GM23338 (cell line): ENCODE results near the gene MID1. TPM values are rescaled to one million over a fixed set of nuclear protein-coding genes. Genes with fewer than 3 reads are reported as not detected.

Experiments
- ATAC-seq: fragments of 200-7000 bp; cut with Tn5 transposase; 3 replicates; pipeline ENCODE4 v1.9.1; 2020
- DNase-seq: peaks from one replicate; pipeline ENCODE4 v3.0.0-alpha.2; 2015; ENCODE audit warnings: low spot score
- H2AFZ ChIP-seq: fragments of 200-600 bp; sonication (generic); 2 replicates; pipeline ENCODE4 v1.8.0; 2016; ENCODE audit warnings: antibody characterized with exemption, mild to moderate bottlenecking, moderate library complexity
- H3F3A ChIP-seq: fragments of 200-600 bp; sonication (generic); replicated peaks from 2 replicates; pipeline ENCODE4 v1.8.0; 2017; ENCODE audit warnings: antibody characterized with exemption, mixed run types, low read depth
- H3K27ac ChIP-seq: fragments of 200-600 bp; sonication (generic); 2 replicates; pipeline ENCODE4 v1.6.1; 2016; ENCODE audit warnings: low read depth
- H3K27me3 ChIP-seq: fragments of 200-600 bp; sonication (generic); 2 replicates; pipeline ENCODE4 v1.8.0; 2016; ENCODE audit warnings: mild to moderate bottlenecking, mixed run types, moderate library complexity; ENCODE audit not compliant: insufficient read depth
- H3K36me3 ChIP-seq: fragments of 200-600 bp; sonication (generic); 2 replicates; pipeline ENCODE4 v1.8.0; 2016; ENCODE audit warnings: mild to moderate bottlenecking; ENCODE audit not compliant: insufficient read depth
- H3K4me1 ChIP-seq: fragments of 200-600 bp; sonication (generic); 2 replicates; pipeline ENCODE4 v1.8.0; 2016; ENCODE audit warnings: mild to moderate bottlenecking, moderate library complexity; ENCODE audit not compliant: insufficient read depth
- H3K4me2 ChIP-seq: fragments of 200-600 bp; sonication (generic); 2 replicates; pipeline ENCODE4 v1.7.1; 2017; ENCODE audit warnings: mixed run types
- H3K4me3 ChIP-seq: fragments of 200-600 bp; sonication (generic); 2 replicates; pipeline ENCODE4 v1.6.1; 2016; ENCODE audit warnings: mixed run types
- H3K79me2 ChIP-seq: fragments of 200-600 bp; sonication (generic); replicated peaks from 2 replicates; pipeline ENCODE4 v1.8.0; 2017; ENCODE audit warnings: mild to moderate bottlenecking; ENCODE audit not compliant: insufficient read depth
- H3K9me2 ChIP-seq: fragments of 200-600 bp; sonication (generic); 2 replicates; pipeline ENCODE4 v1.8.0; 2017; ENCODE audit not compliant: insufficient read depth
- H4K20me1 ChIP-seq: fragments of 200-600 bp; sonication (generic); replicated peaks from 2 replicates; pipeline ENCODE4 v1.8.0; 2017; ENCODE audit warnings: mild to moderate bottlenecking; ENCODE audit not compliant: insufficient read depth
- H3K27ac Mint-ChIP-seq: 2 replicates; pipeline ENCODE4 v1.8.0; 2020; ENCODE audit warnings: inconsistent platforms, mild to moderate bottlenecking, moderate library complexity, mixed read lengths
- H3K27me3 Mint-ChIP-seq: 3 replicates; pipeline ENCODE4 v1.8.0; 2022; ENCODE audit warnings: low read depth, mild to moderate bottlenecking, moderate library complexity, mixed read lengths, inconsistent platforms; ENCODE audit not compliant: insufficient read depth, poor library complexity
- H3K36me3 Mint-ChIP-seq: 3 replicates; pipeline ENCODE4 v1.8.0; 2021; ENCODE audit warnings: low read depth, mild to moderate bottlenecking, inconsistent platforms, moderate library complexity, mixed read lengths
- H3K4me1 Mint-ChIP-seq: 3 replicates; pipeline ENCODE4 v1.8.0; 2020; ENCODE audit warnings: mild to moderate bottlenecking, inconsistent platforms, mixed read lengths
- H3K4me3 Mint-ChIP-seq: 3 replicates; pipeline ENCODE4 v1.8.0; 2021; ENCODE audit warnings: moderate library complexity, mild to moderate bottlenecking, inconsistent platforms, mixed read lengths
- H3K9me3 Mint-ChIP-seq: 3 replicates; pipeline ENCODE4 v1.8.0; 2020; ENCODE audit warnings: moderate library complexity, mild to moderate bottlenecking, inconsistent platforms, mixed read lengths
- CREB1 ChIP-seq: fragments of 250-450 bp; sonication (Bioruptor Pico); IDR thresholded peaks from 2 replicates; pipeline ENCODE4 v1.5.0; 2020; ENCODE audit warnings: low read depth, mild to moderate bottlenecking, moderate library complexity
- EZH2 ChIP-seq: fragments of 200-600 bp; sonication (generic); IDR thresholded peaks from one replicate; pipeline ENCODE4 v1.8.0; 2017; ENCODE audit warnings: antibody characterized with exemption, mild to moderate bottlenecking, low read depth; ENCODE audit not compliant: unreplicated experiment
- EZH2phosphoT487 ChIP-seq: fragments of 200-600 bp; sonication (generic); IDR thresholded peaks from one replicate; pipeline ENCODE4 v1.8.1; 2018; ENCODE audit warnings: antibody characterized with exemption; ENCODE audit not compliant: unreplicated experiment
- JUNB ChIP-seq: IDR thresholded peaks from one replicate; pipeline ENCODE4 v1.6.1; 2016; ENCODE audit warnings: antibody characterized with exemption; ENCODE audit not compliant: unreplicated experiment
- NANOG ChIP-seq: IDR thresholded peaks from 2 replicates; pipeline ENCODE4 v1.6.1; 2016; ENCODE audit warnings: antibody characterized with exemption, borderline replicate concordance
- POLR2AphosphoS5 ChIP-seq: IDR thresholded peaks from 2 replicates; pipeline ENCODE4 v1.6.1; 2016; ENCODE audit warnings: antibody characterized with exemption, low read depth
- STAT1 ChIP-seq: IDR thresholded peaks from one replicate; pipeline ENCODE4 v1.6.1; 2016; ENCODE audit warnings: antibody characterized with exemption; ENCODE audit not compliant: unreplicated experiment
- ZNF114 ChIP-seq: fragments of 250-450 bp; sonication (Bioruptor Pico); IDR thresholded peaks from 2 replicates; pipeline ENCODE4 v1.5.0; 2020; ENCODE audit warnings: mild to moderate bottlenecking, moderate library complexity
- ZNF331 ChIP-seq: fragments of 250-450 bp; sonication (Bioruptor Pico); IDR thresholded peaks from 2 replicates; pipeline ENCODE4 v1.5.0; 2020; ENCODE audit warnings: low read depth, mild to moderate bottlenecking, moderate library complexity
- polyA plus RNA-seq: library from polyadenylated mRNA; unstranded; fragments of >200 nt; fragmentation: Nextera tagmentation; extraction: Ambion mirVana; gene quantifications from 2 replicates; pipeline ENCODE4 v1.2.1, GENCODE V29; 2016
- total RNA-seq: library from RNA; depleted of rRNA; stranded (reverse); fragments of >200 nt; shearing (Covaris generic); gene quantifications from 2 replicates; pipeline ENCODE4 v1.2.3, GENCODE V29; 2014
- TF ChIP-seq, protein P1 (sequence below): IDR thresholded peaks from 2 replicates; pipeline ENCODE4 v1.6.1; 2016; ENCODE audit warnings: antibody characterized with exemption
- TF ChIP-seq, protein P2 (sequence below): fragments of 250-450 bp; sonication (Bioruptor Pico); IDR thresholded peaks from 2 replicates; pipeline ENCODE4 v1.5.0; 2020; ENCODE audit warnings: mild to moderate bottlenecking, moderate library complexity
- TF ChIP-seq, protein P3 (sequence below): IDR thresholded peaks from one replicate; pipeline ENCODE4 v1.6.1; 2018; ENCODE audit warnings: antibody characterized with exemption; ENCODE audit not compliant: unreplicated experiment
- TF ChIP-seq, protein P4 (sequence below), 2 experiments: fragments of 200-600 bp in 1 of 2; sonication (generic) in 1 of 2; conservative IDR thresholded peaks; 2 replicates each; pipeline versions ENCODE4 v1.5.1 to v1.6.1; 2016 to 2017; ENCODE audit warnings: antibody characterized with exemption in 2 of 2, low read depth in 2 of 2, mild to moderate bottlenecking in 2 of 2, moderate library complexity in 1 of 2

Gene MID1
- total and polyA plus RNA-seq, 2 experiments from 2014 or later = 27.2 to 39.3 TPM

GRCh38 chrX:10519278-10519677, 101.1 kb downstream of the MID1 start:
- Histone ChIP-seq H3K79me2 (peaks cover 12% of the 10 kb centered on the region; the same call in 1 of the 2 replicates), H4K20me1 (no peaks in the 10 kb centered on the region), H3K27ac (no peak overlapping the region), H2AFZ (no peak overlapping the region), H3K4me2 (no peak overlapping the region), H3K27me3 (no peaks in the 10 kb centered on the region), H3F3A (no peaks in the 10 kb centered on the region), H3K4me3 (no peak overlapping the region), H3K9me2 (no peaks in the 10 kb centered on the region), H3K36me3 (no peaks in the 10 kb centered on the region), H3K4me1 (peaks cover 29% of the 10 kb centered on the region)
- peaks cover 32% of the 10 kb centered on the region for H3K4me1 Mint-ChIP-seq
- H3K9me3 Mint-ChIP-seq = no peaks in the 10 kb centered on the region
- ATAC-seq = no peak
- H3K27me3 Mint-ChIP-seq = peaks cover 1% of the 10 kb centered on the region
- DNase-seq = no peak
- H3K4me3 Mint-ChIP-seq = no peak overlapping the region
- peaks cover 24% of the 10 kb centered on the region for H3K36me3 Mint-ChIP-seq
- TF ChIP-seq NANOG (no peak), STAT1 (no peak), ZNF114 (CRISPR knock-in tag) (no peak), JUNB (no peak), ZNF331 (no peak), EZH2phosphoT487 (no peak), POLR2AphosphoS5 (no peak), CREB1 (CRISPR knock-in tag) (no peak), EZH2 (no peak)
- TF ChIP-seq, protein P1, sequence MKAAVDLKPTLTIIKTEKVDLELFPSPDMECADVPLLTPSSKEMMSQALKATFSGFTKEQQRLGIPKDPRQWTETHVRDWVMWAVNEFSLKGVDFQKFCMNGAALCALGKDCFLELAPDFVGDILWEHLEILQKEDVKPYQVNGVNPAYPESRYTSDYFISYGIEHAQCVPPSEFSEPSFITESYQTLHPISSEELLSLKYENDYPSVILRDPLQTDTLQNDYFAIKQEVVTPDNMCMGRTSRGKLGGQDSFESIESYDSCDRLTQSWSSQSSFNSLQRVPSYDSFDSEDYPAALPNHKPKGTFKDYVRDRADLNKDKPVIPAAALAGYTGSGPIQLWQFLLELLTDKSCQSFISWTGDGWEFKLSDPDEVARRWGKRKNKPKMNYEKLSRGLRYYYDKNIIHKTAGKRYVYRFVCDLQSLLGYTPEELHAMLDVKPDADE = no peak
- TF ChIP-seq, protein P2, sequence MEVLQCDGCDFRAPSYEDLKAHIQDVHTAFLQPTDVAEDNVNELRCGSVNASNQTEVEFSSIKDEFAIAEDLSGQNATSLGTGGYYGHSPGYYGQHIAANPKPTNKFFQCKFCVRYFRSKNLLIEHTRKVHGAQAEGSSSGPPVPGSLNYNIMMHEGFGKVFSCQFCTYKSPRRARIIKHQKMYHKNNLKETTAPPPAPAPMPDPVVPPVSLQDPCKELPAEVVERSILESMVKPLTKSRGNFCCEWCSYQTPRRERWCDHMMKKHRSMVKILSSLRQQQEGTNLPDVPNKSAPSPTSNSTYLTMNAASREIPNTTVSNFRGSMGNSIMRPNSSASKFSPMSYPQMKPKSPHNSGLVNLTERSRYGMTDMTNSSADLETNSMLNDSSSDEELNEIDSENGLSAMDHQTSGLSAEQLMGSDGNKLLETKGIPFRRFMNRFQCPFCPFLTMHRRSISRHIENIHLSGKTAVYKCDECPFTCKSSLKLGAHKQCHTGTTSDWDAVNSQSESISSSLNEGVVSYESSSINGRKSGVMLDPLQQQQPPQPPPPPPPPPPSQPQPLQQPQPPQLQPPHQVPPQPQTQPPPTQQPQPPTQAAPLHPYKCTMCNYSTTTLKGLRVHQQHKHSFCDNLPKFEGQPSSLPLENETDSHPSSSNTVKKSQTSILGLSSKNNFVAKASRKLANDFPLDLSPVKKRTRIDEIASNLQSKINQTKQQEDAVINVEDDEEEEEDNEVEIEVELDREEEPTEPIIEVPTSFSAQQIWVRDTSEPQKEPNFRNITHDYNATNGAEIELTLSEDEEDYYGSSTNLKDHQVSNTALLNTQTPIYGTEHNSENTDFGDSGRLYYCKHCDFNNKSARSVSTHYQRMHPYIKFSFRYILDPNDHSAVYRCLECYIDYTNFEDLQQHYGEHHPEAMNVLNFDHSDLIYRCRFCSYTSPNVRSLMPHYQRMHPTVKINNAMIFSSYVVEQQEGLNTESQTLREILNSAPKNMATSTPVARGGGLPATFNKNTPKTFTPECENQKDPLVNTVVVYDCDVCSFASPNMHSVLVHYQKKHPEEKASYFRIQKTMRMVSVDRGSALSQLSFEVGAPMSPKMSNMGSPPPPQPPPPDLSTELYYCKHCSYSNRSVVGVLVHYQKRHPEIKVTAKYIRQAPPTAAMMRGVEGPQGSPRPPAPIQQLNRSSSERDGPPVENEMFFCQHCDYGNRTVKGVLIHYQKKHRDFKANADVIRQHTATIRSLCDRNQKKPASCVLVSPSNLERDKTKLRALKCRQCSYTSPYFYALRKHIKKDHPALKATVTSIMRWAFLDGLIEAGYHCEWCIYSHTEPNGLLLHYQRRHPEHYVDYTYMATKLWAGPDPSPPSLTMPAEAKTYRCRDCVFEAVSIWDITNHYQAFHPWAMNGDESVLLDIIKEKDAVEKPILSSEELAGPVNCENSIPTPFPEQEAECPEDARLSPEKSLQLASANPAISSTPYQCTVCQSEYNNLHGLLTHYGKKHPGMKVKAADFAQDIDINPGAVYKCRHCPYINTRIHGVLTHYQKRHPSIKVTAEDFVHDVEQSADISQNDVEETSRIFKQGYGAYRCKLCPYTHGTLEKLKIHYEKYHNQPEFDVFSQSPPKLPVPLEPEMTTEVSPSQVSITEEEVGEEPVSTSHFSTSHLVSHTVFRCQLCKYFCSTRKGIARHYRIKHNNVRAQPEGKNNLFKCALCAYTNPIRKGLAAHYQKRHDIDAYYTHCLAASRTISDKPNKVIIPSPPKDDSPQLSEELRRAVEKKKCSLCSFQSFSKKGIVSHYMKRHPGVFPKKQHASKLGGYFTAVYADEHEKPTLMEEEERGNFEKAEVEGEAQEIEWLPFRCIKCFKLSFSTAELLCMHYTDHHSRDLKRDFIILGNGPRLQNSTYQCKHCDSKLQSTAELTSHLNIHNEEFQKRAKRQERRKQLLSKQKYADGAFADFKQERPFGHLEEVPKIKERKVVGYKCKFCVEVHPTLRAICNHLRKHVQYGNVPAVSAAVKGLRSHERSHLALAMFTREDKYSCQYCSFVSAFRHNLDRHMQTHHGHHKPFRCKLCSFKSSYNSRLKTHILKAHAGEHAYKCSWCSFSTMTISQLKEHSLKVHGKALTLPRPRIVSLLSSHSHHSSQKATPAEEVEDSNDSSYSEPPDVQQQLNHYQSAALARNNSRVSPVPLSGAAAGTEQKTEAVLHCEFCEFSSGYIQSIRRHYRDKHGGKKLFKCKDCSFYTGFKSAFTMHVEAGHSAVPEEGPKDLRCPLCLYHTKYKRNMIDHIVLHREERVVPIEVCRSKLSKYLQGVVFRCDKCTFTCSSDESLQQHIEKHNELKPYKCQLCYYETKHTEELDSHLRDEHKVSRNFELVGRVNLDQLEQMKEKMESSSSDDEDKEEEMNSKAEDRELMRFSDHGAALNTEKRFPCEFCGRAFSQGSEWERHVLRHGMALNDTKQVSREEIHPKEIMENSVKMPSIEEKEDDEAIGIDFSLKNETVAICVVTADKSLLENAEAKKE = no peak
- TF ChIP-seq, protein P3, sequence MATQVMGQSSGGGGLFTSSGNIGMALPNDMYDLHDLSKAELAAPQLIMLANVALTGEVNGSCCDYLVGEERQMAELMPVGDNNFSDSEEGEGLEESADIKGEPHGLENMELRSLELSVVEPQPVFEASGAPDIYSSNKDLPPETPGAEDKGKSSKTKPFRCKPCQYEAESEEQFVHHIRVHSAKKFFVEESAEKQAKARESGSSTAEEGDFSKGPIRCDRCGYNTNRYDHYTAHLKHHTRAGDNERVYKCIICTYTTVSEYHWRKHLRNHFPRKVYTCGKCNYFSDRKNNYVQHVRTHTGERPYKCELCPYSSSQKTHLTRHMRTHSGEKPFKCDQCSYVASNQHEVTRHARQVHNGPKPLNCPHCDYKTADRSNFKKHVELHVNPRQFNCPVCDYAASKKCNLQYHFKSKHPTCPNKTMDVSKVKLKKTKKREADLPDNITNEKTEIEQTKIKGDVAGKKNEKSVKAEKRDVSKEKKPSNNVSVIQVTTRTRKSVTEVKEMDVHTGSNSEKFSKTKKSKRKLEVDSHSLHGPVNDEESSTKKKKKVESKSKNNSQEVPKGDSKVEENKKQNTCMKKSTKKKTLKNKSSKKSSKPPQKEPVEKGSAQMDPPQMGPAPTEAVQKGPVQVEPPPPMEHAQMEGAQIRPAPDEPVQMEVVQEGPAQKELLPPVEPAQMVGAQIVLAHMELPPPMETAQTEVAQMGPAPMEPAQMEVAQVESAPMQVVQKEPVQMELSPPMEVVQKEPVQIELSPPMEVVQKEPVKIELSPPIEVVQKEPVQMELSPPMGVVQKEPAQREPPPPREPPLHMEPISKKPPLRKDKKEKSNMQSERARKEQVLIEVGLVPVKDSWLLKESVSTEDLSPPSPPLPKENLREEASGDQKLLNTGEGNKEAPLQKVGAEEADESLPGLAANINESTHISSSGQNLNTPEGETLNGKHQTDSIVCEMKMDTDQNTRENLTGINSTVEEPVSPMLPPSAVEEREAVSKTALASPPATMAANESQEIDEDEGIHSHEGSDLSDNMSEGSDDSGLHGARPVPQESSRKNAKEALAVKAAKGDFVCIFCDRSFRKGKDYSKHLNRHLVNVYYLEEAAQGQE = no peak
- TF ChIP-seq, protein P4, sequence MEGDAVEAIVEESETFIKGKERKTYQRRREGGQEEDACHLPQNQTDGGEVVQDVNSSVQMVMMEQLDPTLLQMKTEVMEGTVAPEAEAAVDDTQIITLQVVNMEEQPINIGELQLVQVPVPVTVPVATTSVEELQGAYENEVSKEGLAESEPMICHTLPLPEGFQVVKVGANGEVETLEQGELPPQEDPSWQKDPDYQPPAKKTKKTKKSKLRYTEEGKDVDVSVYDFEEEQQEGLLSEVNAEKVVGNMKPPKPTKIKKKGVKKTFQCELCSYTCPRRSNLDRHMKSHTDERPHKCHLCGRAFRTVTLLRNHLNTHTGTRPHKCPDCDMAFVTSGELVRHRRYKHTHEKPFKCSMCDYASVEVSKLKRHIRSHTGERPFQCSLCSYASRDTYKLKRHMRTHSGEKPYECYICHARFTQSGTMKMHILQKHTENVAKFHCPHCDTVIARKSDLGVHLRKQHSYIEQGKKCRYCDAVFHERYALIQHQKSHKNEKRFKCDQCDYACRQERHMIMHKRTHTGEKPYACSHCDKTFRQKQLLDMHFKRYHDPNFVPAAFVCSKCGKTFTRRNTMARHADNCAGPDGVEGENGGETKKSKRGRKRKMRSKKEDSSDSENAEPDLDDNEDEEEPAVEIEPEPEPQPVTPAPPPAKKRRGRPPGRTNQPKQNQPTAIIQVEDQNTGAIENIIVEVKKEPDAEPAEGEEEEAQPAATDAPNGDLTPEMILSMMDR (conservative IDR thresholded peaks at IDR 0.05; ENCODE audit: low read depth in 2 of 2) = no peak
- H3K27ac Mint-ChIP-seq = peak overlapping the region; percentile 83; the same call in 1 of the 2 replicates
